Muscle layer of colon (tissue), 2 donors: ENCODE measurements around the gene ANKS1B.
"Not testable (repeated sequence)": the region's sequence is repeated elsewhere in the genome, so short reads cannot be mapped to it uniquely, and the experiment has no call there.

ENCODE experiments used
- H3K27ac ChIP-seq: one replicate; pipeline ENCODE4 v1.7.0; 2013; ENCODE audit warnings: low read depth, mild to moderate bottlenecking, low read length, moderate library complexity
- H3K27me3 ChIP-seq, 2 donors: one replicate each; pipeline ENCODE4 v1.7.0; 2013; ENCODE audit warnings: low read length in 2 of 2, mild to moderate bottlenecking in 2 of 2; ENCODE audit not compliant: insufficient read depth in 2 of 2, control insufficient read depth in 1 of 2
- H3K36me3 ChIP-seq: one replicate; pipeline ENCODE4 v1.7.0; 2013; ENCODE audit warnings: mild to moderate bottlenecking, low read length; ENCODE audit not compliant: insufficient read depth
- H3K4me1 ChIP-seq: one replicate; pipeline ENCODE4 v1.7.0; 2013; ENCODE audit warnings: mild to moderate bottlenecking, low read length; ENCODE audit not compliant: insufficient read depth
- H3K4me3 ChIP-seq, 2 donors: one replicate each; pipeline ENCODE4 v1.7.0; 2013; ENCODE audit warnings: low read length in 2 of 2, low read depth in 1 of 2, mild to moderate bottlenecking in 1 of 2, moderate library complexity in 1 of 2
- H3K9ac ChIP-seq: one replicate; pipeline ENCODE4 v1.7.0; 2013; ENCODE audit warnings: low read length
- H3K9me3 ChIP-seq: one replicate; pipeline ENCODE4 v1.7.0; 2013; ENCODE audit warnings: mild to moderate bottlenecking, low read length
- donor health status: abdominal sarcoma.
- donor health status: Adenocarcinoma of cecum.

The ANKS1B gene

GRCh38 chr12:99036566-99036965, 948.2 kb downstream of the ANKS1B start:
- no peak overlapping the region for H3K27ac ChIP-seq
- H3K27me3 ChIP-seq = no peaks in the 10 kb centered on the region
- H3K4me1 ChIP-seq = no peaks in the 10 kb centered on the region
- no peak overlapping the region for H3K9ac ChIP-seq
- no peak overlapping the region for H3K4me3 ChIP-seq
- H3K36me3 ChIP-seq = no peaks in the 10 kb centered on the region
- H3K9me3 ChIP-seq = no peaks in the 10 kb centered on the region

- Histone ChIP-seq H3K36me3 (no peaks in the 10 kb centered on the region), H3K4me1 (no peaks in the 10 kb centered on the region), H3K9me3 (no peaks in the 10 kb centered on the region), H3K27ac (no peak overlapping the region), H3K9ac (no peak overlapping the region), H3K4me3 (no peak overlapping the region), H3K27me3 (no peaks in the 10 kb centered on the region)
Observed at GRCh38 chr12:99035803-99036202, 948.9 kb downstream of the ANKS1B start.

GRCh38 chr12:99034201-99034600, 950.5 kb downstream of the ANKS1B start:
- not testable (repeated sequence) for H3K27ac ChIP-seq, H3K4me1 ChIP-seq, H3K9ac ChIP-seq, H3K36me3 ChIP-seq, H3K9me3 ChIP-seq, H3K27me3 ChIP-seq, H3K4me3 ChIP-seq

GRCh38 chr12:99029511-99030271, 955.0 kb downstream of the ANKS1B start:
- Histone ChIP-seq H3K9me3 (no peaks in the 10 kb centered on the region), H3K27ac (no peak overlapping the region), H3K36me3 (no peaks in the 10 kb centered on the region), H3K4me1 (no peaks in the 10 kb centered on the region), H3K27me3 (no peaks in the 10 kb centered on the region), H3K4me3 (no peak overlapping the region), H3K9ac (no peak overlapping the region)

- no peaks in the 10 kb centered on the region for H3K27me3 ChIP-seq
- H3K4me3 ChIP-seq = no peak overlapping the region
- H3K27ac ChIP-seq = no peak overlapping the region
- H3K4me1 ChIP-seq = no peaks in the 10 kb centered on the region
- no peaks in the 10 kb centered on the region for H3K36me3 ChIP-seq
- H3K9me3 ChIP-seq = no peaks in the 10 kb centered on the region
- H3K9ac ChIP-seq = no peak overlapping the region
Observed at GRCh38 chr12:99027461-99027860, 957.3 kb downstream of the ANKS1B start.

- Histone ChIP-seq H3K9me3 (no peaks in the 10 kb centered on the region), H3K9ac (no peak overlapping the region), H3K27ac (no peak overlapping the region), H3K36me3 (no peaks in the 10 kb centered on the region), H3K4me3 (no peak overlapping the region), H3K4me1 (no peaks in the 10 kb centered on the region), H3K27me3 (no peaks in the 10 kb centered on the region)
Observed at GRCh38 chr12:99027055-99027393, 957.7 kb downstream of the ANKS1B start.

GRCh38 chr12:99026332-99027054, 958.2 kb downstream of the ANKS1B start:
- Histone ChIP-seq H3K4me3 (no peak overlapping the region), H3K9ac (no peak overlapping the region), H3K27me3 (no peaks in the 10 kb centered on the region), H3K4me1 (no peaks in the 10 kb centered on the region), H3K27ac (no peak overlapping the region), H3K36me3 (no peaks in the 10 kb centered on the region), H3K9me3 (no peaks in the 10 kb centered on the region)

GRCh38 chr12:99024870-99025269, 959.9 kb downstream of the ANKS1B start:
- H3K9ac ChIP-seq = no peak overlapping the region
- no peak overlapping the region for H3K4me3 ChIP-seq
- H3K27me3 ChIP-seq = no peaks in the 10 kb centered on the region
- H3K36me3 ChIP-seq = no peaks in the 10 kb centered on the region
- no peaks in the 10 kb centered on the region for H3K9me3 ChIP-seq
- no peak overlapping the region for H3K27ac ChIP-seq
- no peaks in the 10 kb centered on the region for H3K4me1 ChIP-seq

GRCh38 chr12:99024191-99024590, 960.5 kb downstream of the ANKS1B start:
- Histone ChIP-seq H3K27ac (no peak overlapping the region), H3K9ac (no peak overlapping the region), H3K27me3 (no peaks in the 10 kb centered on the region), H3K4me3 (no peak overlapping the region), H3K4me1 (no peaks in the 10 kb centered on the region), H3K36me3 (no peaks in the 10 kb centered on the region), H3K9me3 (no peaks in the 10 kb centered on the region)

GRCh38 chr12:99020871-99021270, 963.9 kb downstream of the ANKS1B start:
- no peaks in the 10 kb centered on the region for H3K27me3 ChIP-seq

GRCh38 chr12:99019798-99020197, 964.9 kb downstream of the ANKS1B start:
- H3K4me3 ChIP-seq = no peak overlapping the region
- no peaks in the 10 kb centered on the region for H3K36me3 ChIP-seq
- H3K27me3 ChIP-seq = no peaks in the 10 kb centered on the region
- H3K4me1 ChIP-seq = no peaks in the 10 kb centered on the region
- H3K27ac ChIP-seq = no peak overlapping the region
- no peaks in the 10 kb centered on the region for H3K9me3 ChIP-seq
- H3K9ac ChIP-seq = no peak overlapping the region

More at GRCh38 chr12:99020871-99021270, 963.9 kb downstream of the ANKS1B start:
- Histone ChIP-seq H3K27ac (no peak overlapping the region), H3K9ac (no peak overlapping the region), H3K4me1 (no peaks in the 10 kb centered on the region), H3K4me3 (no peak overlapping the region), H3K9me3 (no peaks in the 10 kb centered on the region), H3K36me3 (no peaks in the 10 kb centered on the region)

GRCh38 chr12:99017971-99018370, 966.8 kb downstream of the ANKS1B start:
- Histone ChIP-seq H3K9ac (no peak overlapping the region), H3K4me1 (no peaks in the 10 kb centered on the region), H3K4me3 (no peak overlapping the region), H3K36me3 (no peaks in the 10 kb centered on the region), H3K27me3 (no peaks in the 10 kb centered on the region), H3K9me3 (no peaks in the 10 kb centered on the region), H3K27ac (no peak overlapping the region)
